GM18868 (cell line): ENCODE data around the gene SYTL1.

ENCODE experiments used
- ATAC-seq: cut with Tn5 transposase; IDR thresholded peaks from one replicate; pipeline ENCODE4 v1.9.1; 2021; ENCODE audit warnings: mild to moderate bottlenecking, moderate library complexity; ENCODE audit not compliant: unreplicated experiment

The SYTL1 gene

GRCh38 chr1:27346991-27347624 is 5.3 kb downstream of the SYTL1 start:
- no peak for ATAC-seq

- ATAC-seq: no peak
Measured at GRCh38 chr1:27348861-27349783, 7.3 kb downstream of the SYTL1 start.

GRCh38 chr1:27349784-27350662 is 8.2 kb downstream of the SYTL1 start:
- ATAC-seq: no peak

- ATAC-seq: no peak
Measured at GRCh38 chr1:27350663-27351540, 9.1 kb downstream of the SYTL1 start.

- no peak for ATAC-seq
Measured at GRCh38 chr1:27351541-27352107, 9.8 kb downstream of the SYTL1 start.

- ATAC-seq: no peak
Measured at GRCh38 chr1:27353166-27353565, 11.3 kb downstream of the SYTL1 start.

DNA sequence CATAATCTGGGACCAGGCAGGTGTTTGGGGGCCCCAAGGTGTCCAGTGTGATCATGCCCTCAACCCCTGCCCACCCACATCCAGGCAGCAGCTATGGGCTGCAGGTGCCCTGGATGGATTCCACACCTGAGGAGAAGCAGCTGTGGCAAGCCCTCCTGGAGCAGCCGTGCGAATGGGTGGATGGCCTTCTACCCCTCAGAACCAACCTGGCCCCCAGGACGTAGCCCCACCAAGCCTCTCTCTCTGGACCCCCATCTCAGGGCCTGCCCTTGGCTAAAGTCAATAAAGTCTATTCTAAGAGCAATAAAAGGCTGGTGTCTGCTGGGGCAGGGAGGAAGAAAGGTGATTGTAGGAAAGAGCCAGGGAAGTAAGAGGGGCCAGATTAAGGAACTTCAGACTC is 11.8 kb downstream of the SYTL1 start:
- ATAC-seq: no peak

DNA sequence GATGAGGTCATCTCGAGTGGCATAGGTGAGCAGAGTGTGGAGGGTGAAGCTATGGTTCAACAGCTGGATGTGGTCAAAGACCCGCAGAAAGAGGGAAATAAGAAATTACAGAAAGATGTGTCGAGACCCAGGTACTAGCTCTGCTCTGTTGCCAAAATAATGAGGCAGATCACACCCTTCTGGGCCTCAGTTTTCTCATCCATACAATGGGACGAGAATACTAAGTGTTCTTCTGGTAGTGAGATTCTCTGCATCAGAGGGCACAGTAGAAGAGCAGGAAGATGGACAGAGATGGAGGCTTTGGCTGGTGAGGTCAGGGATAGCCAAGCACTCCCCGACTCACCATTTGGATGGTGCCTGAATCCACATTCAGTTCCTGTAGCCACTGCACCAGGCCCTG is 13.9 kb downstream of the SYTL1 start:
- ATAC-seq: no peak

- ATAC-seq: no peak
Measured at GRCh38 chr1:27356277-27356618, 14.4 kb downstream of the SYTL1 start.

DNA sequence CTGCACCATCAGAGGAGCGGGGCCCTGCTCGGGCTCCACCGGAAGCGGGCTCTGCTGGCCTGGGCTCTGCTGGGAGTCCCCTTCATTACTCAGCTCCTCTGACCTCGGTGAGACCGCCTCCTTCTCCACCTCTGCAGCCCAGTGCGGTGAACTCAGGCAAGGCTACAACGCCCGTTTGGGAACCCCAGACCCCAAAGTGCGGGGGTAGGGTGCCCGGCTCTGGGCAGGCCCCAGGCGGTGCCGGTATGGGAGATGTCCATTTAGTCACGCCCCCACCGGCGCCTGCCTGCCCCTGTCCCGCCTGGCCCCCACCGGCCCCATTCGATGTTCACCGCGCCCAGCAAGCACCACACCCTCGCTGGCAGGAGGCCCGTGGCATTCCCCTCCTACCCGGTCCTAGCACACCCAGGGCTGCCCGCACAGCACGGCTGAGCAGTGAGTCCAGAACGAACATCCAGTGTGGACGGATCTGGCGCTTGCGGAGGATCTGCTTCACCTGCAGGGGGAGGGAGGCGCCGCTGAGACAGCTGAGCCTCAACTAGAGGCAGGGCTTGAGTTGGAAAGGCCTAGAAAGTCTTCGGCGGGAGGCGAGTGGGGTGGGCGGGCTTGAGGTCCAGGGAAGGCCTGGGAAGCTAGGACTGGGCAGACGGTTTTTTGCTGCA is 14.9 kb downstream of the SYTL1 start:
- no peak for ATAC-seq

- ATAC-seq: no peak
Measured at GRCh38 chr1:27357281-27358037, 15.6 kb downstream of the SYTL1 start.

- ATAC-seq: no peak
Measured at GRCh38 chr1:27358038-27358927, 16.5 kb downstream of the SYTL1 start.

DNA sequence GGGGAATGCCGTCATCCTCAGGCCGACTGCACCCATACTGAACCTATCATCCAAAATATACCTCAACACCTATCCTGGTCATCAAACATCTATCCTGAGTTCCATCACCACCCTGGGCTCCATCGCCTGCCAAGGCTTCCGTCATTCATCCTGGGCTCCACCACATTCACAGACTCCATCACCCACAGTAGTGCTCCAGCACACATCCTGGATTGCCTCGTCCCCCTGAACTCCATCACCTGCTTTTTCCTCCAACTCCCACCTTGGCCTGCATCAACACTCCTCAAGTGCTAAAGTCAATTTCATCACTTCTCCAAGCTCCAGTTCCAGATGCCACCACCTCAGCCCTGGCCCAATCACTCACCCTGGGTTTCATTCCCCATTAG is 17.1 kb downstream of the SYTL1 start:
- no peak for ATAC-seq

DNA sequence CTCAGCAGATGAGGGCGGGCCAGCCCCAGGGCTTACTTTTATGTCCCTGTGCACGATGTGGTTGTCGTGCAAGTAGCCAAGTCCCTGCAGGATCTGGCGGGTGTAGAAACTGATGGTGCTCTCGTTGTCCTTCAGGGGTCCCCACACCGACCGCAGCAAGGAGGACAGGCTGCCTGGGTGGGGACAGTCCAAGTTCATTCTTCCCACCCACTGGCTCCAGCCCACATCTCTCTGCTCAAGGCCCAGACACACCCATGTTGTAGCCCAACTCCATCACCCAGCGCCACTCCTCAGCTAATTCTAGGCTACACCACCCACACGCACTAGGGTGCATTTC is 18.0 kb downstream of the SYTL1 start:
- ATAC-seq: no peak

DNA sequence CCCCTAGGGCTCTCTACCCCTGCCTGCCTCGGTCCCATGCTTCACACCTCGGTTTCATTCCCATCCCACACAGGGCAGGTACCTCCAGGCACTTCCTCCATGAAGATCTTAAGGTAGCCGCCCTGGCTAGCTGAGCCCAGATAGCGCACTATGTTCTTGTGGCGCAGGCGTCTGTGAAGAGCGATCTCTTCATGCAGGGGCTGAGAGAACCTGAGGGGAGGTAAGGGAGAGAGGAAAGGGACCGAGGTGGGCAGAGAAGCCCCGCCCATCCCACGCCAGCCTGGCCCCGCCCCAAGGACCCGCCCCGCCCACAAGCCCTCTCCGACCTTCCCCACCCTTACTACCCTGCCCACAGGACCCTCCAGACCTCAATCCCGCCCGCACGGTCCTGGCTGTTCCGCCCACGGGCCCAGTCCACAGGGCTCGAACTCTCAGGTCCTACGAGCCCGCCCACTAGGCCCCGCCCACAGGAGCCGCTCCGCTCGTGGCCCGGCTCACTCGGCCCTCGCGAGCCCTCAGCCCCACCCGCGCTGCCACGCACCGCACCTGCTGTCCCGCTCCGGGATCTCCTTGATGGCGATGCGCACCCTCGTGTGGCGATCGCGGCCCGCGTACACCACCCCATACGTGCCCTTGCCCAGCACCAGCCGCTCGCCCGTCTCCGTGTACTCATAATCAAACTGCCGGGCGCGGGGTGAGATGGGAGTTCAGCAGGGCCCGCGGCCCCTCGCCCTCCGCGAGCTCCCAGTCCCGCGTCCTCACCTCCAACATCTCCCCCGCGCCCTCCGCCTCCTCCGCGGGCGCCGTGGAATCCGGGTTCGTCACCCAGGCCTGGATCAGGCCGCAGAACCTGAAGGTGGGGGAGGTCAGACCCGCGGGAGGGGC is 18.6 kb downstream of the SYTL1 start:
- no peak for ATAC-seq

GRCh38 chr1:27361044-27361402 is 19.2 kb downstream of the SYTL1 start:
- ATAC-seq: no peak

DNA sequence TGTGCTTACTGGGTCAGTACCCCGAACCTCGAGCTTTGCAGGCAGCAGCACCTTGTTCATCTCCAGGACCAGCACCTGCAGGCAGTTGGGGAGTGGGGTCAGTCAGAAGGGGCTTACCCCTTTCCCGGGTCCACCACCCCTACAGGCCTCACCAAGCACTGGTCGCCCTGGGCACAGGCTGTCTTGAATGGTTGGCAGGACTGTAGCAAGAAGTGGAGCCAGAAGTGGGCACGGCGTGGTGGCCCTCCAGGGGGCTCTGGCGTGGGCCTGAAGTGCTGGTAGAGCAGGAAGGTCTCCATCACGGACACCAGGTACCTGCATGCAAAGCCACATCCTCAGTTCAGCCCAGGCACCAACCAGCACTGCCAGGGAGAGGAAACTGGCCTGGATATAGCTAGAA is 19.7 kb downstream of the SYTL1 start:
- no peak for ATAC-seq
